ENCODE data around the gene ITPK1. TPM values are rescaled to one million over a fixed set of nuclear protein-coding genes. Genes with fewer than 3 reads are reported as not detected.

ITPK1 gene
- total RNA-seq, 4 donors from 2014 or later: 64.8 to 235 (median 128) TPM

GRCh38 chr14:92916201-92916600 is 199.5 kb downstream of the ITPK1 start:
- H3K36me3 ChIP-seq: no peaks in the 10 kb centered on the region
- 64% methylated on average over 4 of the region's 4 CpGs; no CpG with 5 or more reads in 1 of the 2 donors for WGBS, 2 donors (ENCODE audit: low coverage in 1 of 2)
- intact Hi-C loops (cut with DNase I; ENCODE audit: low total_unique reads) (no loop called here), in situ Hi-C loops (cut with MboI; ENCODE audit: low pct_ligation_motif_present in 1 of 4, low pct_unique_long_range_greater_than_20kb in 1 of 4, low sequenced_read_pairs in 3 of 4) (no loop called here)
- no peaks in the 10 kb centered on the region for H3K9me3 ChIP-seq
- peaks cover 2% of the 10 kb centered on the region for H3K27me3 ChIP-seq
- no peak overlapping the region for H3K27ac ChIP-seq
- H3K4me1 ChIP-seq: no peaks in the 10 kb centered on the region
- H3K4me3 ChIP-seq: no peak overlapping the region
- no peak for TF ChIP-seq CTCF (IDR thresholded peaks at IDR 0.05)
- no peak for TF ChIP-seq POLR2A (IDR thresholded peaks at IDR 0.05)
- TF ChIP-seq POLR2AphosphoS5 (IDR thresholded peaks at IDR 0.05): no peak
- no peak for TF ChIP-seq EP300 (IDR thresholded peaks at IDR 0.05; ENCODE audit: low read depth)
- no peak for DNase-seq

GRCh38 chr14:92914087-92914656 is 201.6 kb downstream of the ITPK1 start:
- TF ChIP-seq POLR2A (IDR thresholded peaks at IDR 0.05) (no peak), POLR2AphosphoS5 (IDR thresholded peaks at IDR 0.05) (no peak), CTCF (IDR thresholded peaks at IDR 0.05) (no peak), EP300 (IDR thresholded peaks at IDR 0.05; ENCODE audit: low read depth) (no peak)
- in situ Hi-C loops (cut with MboI; ENCODE audit: low pct_ligation_motif_present in 1 of 4, low pct_unique_long_range_greater_than_20kb in 1 of 4, low sequenced_read_pairs in 3 of 4): no loop called here
- peaks cover 2% of the 10 kb centered on the region for H3K27me3 ChIP-seq
- DNase-seq: no peak
- 8 to 10% methylated on average over 2 to 7 of the region's 7 CpGs for WGBS, 2 donors (ENCODE audit: low coverage in 1 of 2)
- no peaks in the 10 kb centered on the region for H3K4me1 ChIP-seq
- H3K36me3 ChIP-seq: no peaks in the 10 kb centered on the region
- H3K4me3 ChIP-seq: no peak overlapping the region
- H3K27ac ChIP-seq: no peak overlapping the region
- intact Hi-C loops (cut with DNase I; ENCODE audit: low total_unique reads): no loop called here
- no peaks in the 10 kb centered on the region for H3K9me3 ChIP-seq

GRCh38 chr14:92907316-92907911 is 208.3 kb downstream of the ITPK1 start:
- DNase-seq: no peak
- in situ Hi-C loops (cut with MboI; ENCODE audit: low pct_ligation_motif_present in 1 of 4, low pct_unique_long_range_greater_than_20kb in 1 of 4, low sequenced_read_pairs in 3 of 4): no loop called here
- H3K9me3 ChIP-seq: no peaks in the 10 kb centered on the region
- no peaks in the 10 kb centered on the region for H3K4me1 ChIP-seq
- WGBS, 2 donors (ENCODE audit: low coverage in 1 of 2): 50 to 70% methylated on average over 1 to 6 of the region's 6 CpGs
- H3K27me3 ChIP-seq: peaks cover 16% of the 10 kb centered on the region
- no peak overlapping the region for H3K4me3 ChIP-seq
- intact Hi-C loops (cut with DNase I; ENCODE audit: low total_unique reads): no loop called here
- no peak overlapping the region for H3K27ac ChIP-seq
- TF ChIP-seq CTCF (IDR thresholded peaks at IDR 0.05) (no peak), POLR2AphosphoS5 (IDR thresholded peaks at IDR 0.05) (no peak), POLR2A (IDR thresholded peaks at IDR 0.05) (no peak), EP300 (IDR thresholded peaks at IDR 0.05; ENCODE audit: low read depth) (no peak)
- H3K36me3 ChIP-seq: no peaks in the 10 kb centered on the region

GRCh38 chr14:92906823-92907222 is 208.9 kb downstream of the ITPK1 start:
- TF ChIP-seq CTCF (IDR thresholded peaks at IDR 0.05) (no peak), POLR2A (IDR thresholded peaks at IDR 0.05) (no peak), EP300 (IDR thresholded peaks at IDR 0.05; ENCODE audit: low read depth) (no peak), POLR2AphosphoS5 (IDR thresholded peaks at IDR 0.05) (no peak)
- H3K27me3 ChIP-seq: peaks cover 22% of the 10 kb centered on the region
- intact Hi-C loops (cut with DNase I; ENCODE audit: low total_unique reads): no loop called here
- no peaks in the 10 kb centered on the region for H3K4me1 ChIP-seq
- H3K36me3 ChIP-seq: no peaks in the 10 kb centered on the region
- no peak overlapping the region for H3K27ac ChIP-seq
- no peak overlapping the region for H3K4me3 ChIP-seq
- H3K9me3 ChIP-seq: no peaks in the 10 kb centered on the region
- in situ Hi-C loops (cut with MboI; ENCODE audit: low pct_ligation_motif_present in 1 of 4, low pct_unique_long_range_greater_than_20kb in 1 of 4, low sequenced_read_pairs in 3 of 4): no loop called here
- no peak for DNase-seq
- 45% methylated on average over 6 of the region's 6 CpGs; no CpG with 5 or more reads in 1 of the 2 donors for WGBS, 2 donors (ENCODE audit: low coverage in 1 of 2)

Data from transverse colon (tissue), 4 donors.